ENCODE data around the gene LAMTOR3. TPM values are rescaled to one million over a fixed set of nuclear protein-coding genes. Genes with fewer than 3 reads are reported as not detected.

The LAMTOR3 gene
- total and polyA plus RNA-seq, 10 of the 15 experiments (the other 5 are each of a cell fraction or from before 2014, with no cell fraction given), result 30.1 to 120 (median 65.5) TPM

DNA sequence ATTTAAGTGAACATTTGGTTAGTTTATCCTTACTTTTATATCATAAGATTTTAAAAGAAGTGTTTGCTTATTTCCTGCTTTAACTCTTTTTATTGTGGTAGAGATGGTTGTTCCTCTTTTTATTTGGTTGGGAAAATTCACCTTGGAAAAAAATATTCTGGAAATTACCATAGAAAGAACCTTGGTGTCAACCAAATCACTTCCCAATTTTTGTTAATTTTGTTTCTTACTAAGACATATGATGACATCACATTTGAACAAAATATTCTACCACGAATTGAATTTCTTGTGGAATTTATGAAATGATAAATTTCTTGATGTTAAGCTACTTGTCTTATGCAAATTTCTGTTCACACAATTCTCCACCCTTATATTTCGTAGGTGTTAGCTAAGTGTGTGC, 33.7 kb downstream of the LAMTOR3 start (continued):
- TF ChIP-seq JUND (IDR thresholded peaks at IDR 0.05; ENCODE audit: low read depth, low read length), result no peak
- TF ChIP-seq, protein P1, sequence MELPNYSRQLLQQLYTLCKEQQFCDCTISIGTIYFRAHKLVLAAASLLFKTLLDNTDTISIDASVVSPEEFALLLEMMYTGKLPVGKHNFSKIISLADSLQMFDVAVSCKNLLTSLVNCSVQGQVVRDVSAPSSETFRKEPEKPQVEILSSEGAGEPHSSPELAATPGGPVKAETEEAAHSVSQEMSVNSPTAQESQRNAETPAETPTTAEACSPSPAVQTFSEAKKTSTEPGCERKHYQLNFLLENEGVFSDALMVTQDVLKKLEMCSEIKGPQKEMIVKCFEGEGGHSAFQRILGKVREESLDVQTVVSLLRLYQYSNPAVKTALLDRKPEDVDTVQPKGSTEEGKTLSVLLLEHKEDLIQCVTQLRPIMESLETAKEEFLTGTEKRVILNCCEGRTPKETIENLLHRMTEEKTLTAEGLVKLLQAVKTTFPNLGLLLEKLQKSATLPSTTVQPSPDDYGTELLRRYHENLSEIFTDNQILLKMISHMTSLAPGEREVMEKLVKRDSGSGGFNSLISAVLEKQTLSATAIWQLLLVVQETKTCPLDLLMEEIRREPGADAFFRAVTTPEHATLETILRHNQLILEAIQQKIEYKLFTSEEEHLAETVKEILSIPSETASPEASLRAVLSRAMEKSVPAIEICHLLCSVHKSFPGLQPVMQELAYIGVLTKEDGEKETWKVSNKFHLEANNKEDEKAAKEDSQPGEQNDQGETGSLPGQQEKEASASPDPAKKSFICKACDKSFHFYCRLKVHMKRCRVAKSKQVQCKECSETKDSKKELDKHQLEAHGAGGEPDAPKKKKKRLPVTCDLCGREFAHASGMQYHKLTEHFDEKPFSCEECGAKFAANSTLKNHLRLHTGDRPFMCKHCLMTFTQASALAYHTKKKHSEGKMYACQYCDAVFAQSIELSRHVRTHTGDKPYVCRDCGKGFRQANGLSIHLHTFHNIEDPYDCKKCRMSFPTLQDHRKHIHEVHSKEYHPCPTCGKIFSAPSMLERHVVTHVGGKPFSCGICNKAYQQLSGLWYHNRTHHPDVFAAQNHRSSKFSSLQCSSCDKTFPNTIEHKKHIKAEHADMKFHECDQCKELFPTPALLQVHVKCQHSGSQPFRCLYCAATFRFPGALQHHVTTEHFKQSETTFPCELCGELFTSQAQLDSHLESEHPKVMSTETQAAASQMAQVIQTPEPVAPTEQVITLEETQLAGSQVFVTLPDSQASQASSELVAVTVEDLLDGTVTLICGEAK (IDR thresholded peaks at IDR 0.05; ENCODE audit: borderline replicate concordance), result no peak
- TF ChIP-seq SMC3 (IDR thresholded peaks at IDR 0.05; ENCODE audit: borderline replicate concordance, low read length), result no peak
- TF ChIP-seq, protein P2, sequence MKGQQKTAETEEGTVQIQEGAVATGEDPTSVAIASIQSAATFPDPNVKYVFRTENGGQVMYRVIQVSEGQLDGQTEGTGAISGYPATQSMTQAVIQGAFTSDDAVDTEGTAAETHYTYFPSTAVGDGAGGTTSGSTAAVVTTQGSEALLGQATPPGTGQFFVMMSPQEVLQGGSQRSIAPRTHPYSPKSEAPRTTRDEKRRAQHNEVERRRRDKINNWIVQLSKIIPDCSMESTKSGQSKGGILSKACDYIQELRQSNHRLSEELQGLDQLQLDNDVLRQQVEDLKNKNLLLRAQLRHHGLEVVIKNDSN (IDR thresholded peaks at IDR 0.05; ENCODE audit: borderline replicate concordance, extremely low read length, insufficient read depth, low read depth, low read length), result no peak
- TF ChIP-seq RBBP5 (conservative IDR thresholded peaks at IDR 0.05), result no peak
- no peak for TF ChIP-seq FOS (IDR thresholded peaks at IDR 0.05; ENCODE audit: borderline replicate concordance, extremely low read depth, insufficient read length)
- TF ChIP-seq POLR2A (IDR thresholded peaks at IDR 0.05; ENCODE audit: low read depth, low read length), result no peak
- no peak for TF ChIP-seq ESRRA (IDR thresholded peaks at IDR 0.05; ENCODE audit: low read length)

Measured in GM12878 (cell line).